HT1080 (cell line): ENCODE results near the gene IL2RA. TPM values are rescaled to one million over a fixed set of nuclear protein-coding genes. Genes with fewer than 3 reads are reported as not detected.
"Not testable (repeated sequence)": the region's sequence is repeated elsewhere in the genome, so short reads cannot be mapped to it uniquely, and the experiment has no call there.

Source experiments
- DNase-seq: peaks from one replicate; pipeline ENCODE4 v3.0.0-alpha.2; 2015; ENCODE audit warnings: low read depth
- total RNA-seq: library from RNA; depleted of rRNA; stranded (reverse); fragments of >200 nt; shearing (Covaris generic); gene quantifications from 2 replicates; pipeline ENCODE4 v1.2.3, GENCODE V29; 2014

Gene IL2RA
- total RNA-seq, 1 experiment from 2014 or later, result not detected

GRCh38 chr10:6083523-6084475 is 21.6 kb upstream of the IL2RA start:
- DNase-seq, result peak; percentile 42

- no peak for DNase-seq
Measured at GRCh38 chr10:6082496-6083395, 20.6 kb upstream of the IL2RA start.

- no peak for DNase-seq
Measured at GRCh38 chr10:6080417-6080973, 18.3 kb upstream of the IL2RA start.

GRCh38 chr10:6079044-6079443 is 16.9 kb upstream of the IL2RA start:
- no peak for DNase-seq

- DNase-seq, result no peak
Measured at GRCh38 chr10:6077071-6077675, 15.0 kb upstream of the IL2RA start.

- no peak for DNase-seq
Measured at GRCh38 chr10:6074489-6075301, 12.5 kb upstream of the IL2RA start.

- no peak for DNase-seq
Measured at GRCh38 chr10:6072215-6072934, 10.2 kb upstream of the IL2RA start.

GRCh38 chr10:6071181-6072175 is 9.3 kb upstream of the IL2RA start:
- DNase-seq, result no peak

- no peak for DNase-seq
Measured at GRCh38 chr10:6070660-6071059, 8.5 kb upstream of the IL2RA start.

GRCh38 chr10:6069081-6069931 is 7.1 kb upstream of the IL2RA start:
- DNase-seq, result no peak

- no peak for DNase-seq
Measured at GRCh38 chr10:6068422-6068821, 6.3 kb upstream of the IL2RA start.

GRCh38 chr10:6068006-6068405 is 5.8 kb upstream of the IL2RA start:
- DNase-seq, result no peak

GRCh38 chr10:6067457-6067856 is 5.3 kb upstream of the IL2RA start:
- DNase-seq, result no peak

- DNase-seq, result no peak
Measured at GRCh38 chr10:6065835-6066234, 3.7 kb upstream of the IL2RA start.

- no peak for DNase-seq
Measured at GRCh38 chr10:6065406-6065805, 3.2 kb upstream of the IL2RA start.

GRCh38 chr10:6064726-6065125 is 2.6 kb upstream of the IL2RA start:
- DNase-seq, result not testable (repeated sequence)

- DNase-seq, result no peak
Measured at GRCh38 chr10:6064119-6064518, 2.0 kb upstream of the IL2RA start.

- DNase-seq, result no peak
Measured at GRCh38 chr10:6061056-6061455, 1.1 kb downstream of the IL2RA start.
